ENCODE results near the gene TRMT1. TPM values are rescaled to one million over a fixed set of nuclear protein-coding genes. Genes with fewer than 3 reads are reported as not detected.

TRMT1 gene
- polyA plus RNA-seq, 3 donors: 14.5 to 94.7 (median 14.5) TPM

DNA sequence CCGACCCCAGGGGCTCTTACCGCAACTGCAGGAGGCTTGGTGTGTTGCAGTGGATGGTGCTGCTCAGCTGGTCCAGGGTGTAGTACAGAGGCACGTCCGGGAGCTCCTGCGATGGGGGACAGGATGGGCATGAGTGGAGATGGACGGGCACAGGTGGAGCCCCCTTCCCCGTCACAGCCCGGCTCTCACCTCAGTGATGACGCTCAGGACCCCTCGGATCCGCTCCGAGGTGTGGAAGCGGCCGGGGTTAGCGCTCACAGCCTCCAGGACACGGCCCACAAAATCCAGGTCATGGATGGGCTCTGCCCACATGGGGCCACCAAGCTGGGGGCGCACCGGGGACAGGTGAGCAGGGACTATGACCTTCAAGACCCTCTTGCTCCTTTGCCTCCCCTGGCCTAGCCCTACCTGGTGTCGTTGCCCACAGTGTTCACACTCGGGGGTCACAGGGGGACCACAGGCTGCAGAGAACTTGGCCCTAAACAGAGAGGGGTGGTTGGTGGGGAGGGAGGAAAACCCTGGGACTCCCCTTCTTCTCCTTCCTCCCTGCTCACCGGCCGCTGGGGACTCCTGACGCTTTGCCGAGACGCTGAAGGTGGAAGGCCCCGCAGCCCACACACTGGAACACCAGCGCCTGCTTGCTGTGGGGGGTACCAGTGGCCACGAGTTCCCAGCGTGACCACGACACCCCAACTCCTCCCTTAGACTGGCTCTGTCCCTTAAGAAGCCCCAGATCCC lies 7.0 kb downstream of the TRMT1 start:
- no peak overlapping the region for H3K9ac ChIP-seq (ENCODE audit: insufficient read depth, low read length, poor library complexity, severe bottlenecking)
- peaks cover 31% of the 10 kb centered on the region for H3K79me2 ChIP-seq (ENCODE audit: insufficient read depth, low read length)
- no peaks in the 10 kb centered on the region for H3K27me3 ChIP-seq (ENCODE audit: control insufficient read depth in 2 of 2, insufficient read depth in 2 of 2, low read length in 2 of 2)
- peak overlapping the region in 1 of 7 donors; percentile 15 for H3K27ac Mint-ChIP-seq
- TF ChIP-seq CTCF (IDR thresholded peaks at IDR 0.05): no peak
- WGBS (ENCODE audit: insufficient coverage): 98% methylated on average over 23 of the region's 30 CpGs
- H3K4me1 ChIP-seq (ENCODE audit: control insufficient read depth in 1 of 2, insufficient read depth in 2 of 2, low read length in 2 of 2): peaks cover 14 to 19% of the 10 kb centered on the region in 2 donors
- H3K27me3 Mint-ChIP-seq (ENCODE audit: low read depth in 3 of 3): peaks cover 0 to 2% (median 0%) of the 10 kb centered on the region in 3 donors
- no peak overlapping the region for H3K27ac ChIP-seq (ENCODE audit: low read depth in 1 of 2, low read length in 2 of 2)
- no peaks in the 10 kb centered on the region for H4K20me1 ChIP-seq (ENCODE audit: insufficient read depth, low read length)
- no peak for DNase-seq
- H3K4me1 Mint-ChIP-seq: peaks cover 14% of the 10 kb centered on the region
- no peak overlapping the region for H3K4me3 ChIP-seq (replicated peaks in 1 of 3; ENCODE audit: low read depth in 2 of 3, low read length in 3 of 3)
- peaks cover 14 to 35% of the 10 kb centered on the region in 2 donors for H3K36me3 Mint-ChIP-seq
- intact Hi-C loops (cut with micrococcal nuclease): no loop called here
- no peak overlapping the region for H3K4me3 Mint-ChIP-seq
- no peak overlapping the region for H2AFZ ChIP-seq (ENCODE audit: insufficient read depth, low read depth, low read length, poor library complexity, severe bottlenecking)
- peaks cover 23 to 28% of the 10 kb centered on the region in 2 donors for H3K36me3 ChIP-seq (replicated peaks in 1 of 2; ENCODE audit: control insufficient read depth in 1 of 2, insufficient read depth in 2 of 2, low read length in 2 of 2)
- no peak overlapping the region for H3K4me2 ChIP-seq (replicated peaks; ENCODE audit: extremely low read depth, low read length, poor library complexity, severe bottlenecking)
- no peaks in the 10 kb centered on the region for H3K9me3 Mint-ChIP-seq
- H3K9me3 ChIP-seq (replicated peaks in 1 of 2; ENCODE audit: control insufficient read depth in 1 of 2, insufficient read depth in 1 of 2, low read length in 2 of 2): no peaks in the 10 kb centered on the region

DNA sequence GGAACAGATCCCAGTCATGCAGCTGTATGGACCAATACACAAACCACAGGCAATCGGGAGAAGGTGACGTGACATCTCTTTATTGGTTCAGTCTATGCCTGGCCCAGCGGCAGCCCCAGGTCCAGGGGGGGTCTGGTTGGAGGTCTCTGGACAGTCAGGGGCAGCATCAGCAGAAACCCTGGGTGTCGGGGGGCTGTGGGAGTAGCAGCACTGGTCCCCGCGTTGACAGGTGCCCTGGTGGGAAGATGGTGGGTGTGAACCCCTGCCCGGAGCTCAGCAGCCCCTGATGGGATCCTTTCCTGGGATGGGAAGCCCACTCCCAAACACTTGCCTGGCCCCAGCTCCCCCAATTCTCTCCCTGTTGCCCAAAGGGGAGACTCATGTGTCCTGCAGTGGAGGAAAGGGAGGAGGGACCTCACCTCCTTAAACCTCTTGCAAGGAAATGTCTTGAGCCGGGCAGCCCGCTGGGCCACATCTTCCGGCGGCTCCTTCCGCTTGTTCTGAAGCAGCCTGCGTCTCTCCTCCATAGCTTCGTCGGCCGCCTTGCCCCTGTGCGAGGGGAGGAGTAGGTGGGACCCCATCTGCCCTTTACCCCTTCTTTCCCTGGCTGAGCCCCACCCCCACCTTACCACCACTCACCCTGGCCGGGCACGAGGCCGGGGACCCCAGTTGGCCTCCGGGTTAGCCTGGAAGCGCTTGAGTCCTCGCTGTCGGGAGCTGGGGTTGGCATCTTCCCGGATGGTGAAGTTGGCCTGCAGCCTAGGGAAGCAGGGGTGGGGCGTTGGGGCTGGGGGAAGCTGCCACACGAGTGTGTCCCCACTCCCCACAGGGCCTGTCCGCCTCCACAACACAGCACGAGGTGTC lies 11.5 kb downstream of the TRMT1 start:
- Histone ChIP-seq H3K4me1 (ENCODE audit: control insufficient read depth in 1 of 2, insufficient read depth in 2 of 2, low read length in 2 of 2) (peaks cover 53 to 64% of the 10 kb centered on the region in 2 donors), H3K4me3 (replicated peaks in 1 of 3; ENCODE audit: low read depth in 2 of 3, low read length in 3 of 3) (peak overlapping the region; percentile 61 to 92 (median 84)), H3K9ac (ENCODE audit: insufficient read depth, low read length, poor library complexity, severe bottlenecking) (peak overlapping the region; percentile 67), H3K27me3 (ENCODE audit: control insufficient read depth in 2 of 2, insufficient read depth in 2 of 2, low read length in 2 of 2) (no peaks in the 10 kb centered on the region), H3K27ac (ENCODE audit: low read depth in 1 of 2, low read length in 2 of 2) (peak overlapping the region; percentile 90 to 98), H3K4me2 (replicated peaks; ENCODE audit: extremely low read depth, low read length, poor library complexity, severe bottlenecking) (peak overlapping the region; percentile 100), H2AFZ (ENCODE audit: insufficient read depth, low read depth, low read length, poor library complexity, severe bottlenecking) (peak overlapping the region; percentile 96), H3K79me2 (ENCODE audit: insufficient read depth, low read length) (peaks cover 65% of the 10 kb centered on the region), H3K36me3 (replicated peaks in 1 of 2; ENCODE audit: control insufficient read depth in 1 of 2, insufficient read depth in 2 of 2, low read length in 2 of 2) (peaks cover 18 to 24% of the 10 kb centered on the region in 2 donors), H4K20me1 (ENCODE audit: insufficient read depth, low read length) (peaks cover 26% of the 10 kb centered on the region), H3K9me3 (replicated peaks in 1 of 2; ENCODE audit: control insufficient read depth in 1 of 2, insufficient read depth in 1 of 2, low read length in 2 of 2) (no peaks in the 10 kb centered on the region)
- WGBS (ENCODE audit: insufficient coverage): 4% methylated on average over 3 of the region's 29 CpGs
- Mint-ChIP-seq H3K36me3 (peaks cover 15 to 23% of the 10 kb centered on the region in 2 donors), H3K27ac (peak overlapping the region; percentile 89 to 97 (median 95)), H3K9me3 (no peaks in the 10 kb centered on the region), H3K4me1 (peaks cover 45% of the 10 kb centered on the region), H3K27me3 (ENCODE audit: low read depth in 3 of 3) (peaks cover 0 to 3% (median 0%) of the 10 kb centered on the region in 3 donors), H3K4me3 (peak overlapping the region; percentile 91 to 98)
- intact Hi-C loops (cut with micrococcal nuclease): loop anchor here (5.0 kb wide), 1 partner anchor 47 kb away; the partner anchor contains the start of genes IER2 (in 2 of the 2) and STX10 (in 2 of the 2)
- TF ChIP-seq CTCF (IDR thresholded peaks at IDR 0.05): peak; percentile 73
- DNase-seq: peak in 1 of 3 donors; percentile 38

Data from CD14-positive monocyte (primary cell).